Stimulated activated naive CD8-positive, alpha-beta T cell treated with anti-CD3 and anti-CD28 coated beads, Interleukin-15, amount 100 ng/mL, for 72 hours (primary cell): Measurements from ENCODE around the gene CDC6.

Experiments
- ATAC-seq: fragments of 150-1000 bp; cut with Tn5 transposase; 2 replicates; pipeline ENCODE4 v1.10.0; 2021; ENCODE audit warnings: mild to moderate bottlenecking, moderate library complexity
- DNase-seq, 2 donors: peaks; one replicate each; pipeline ENCODE4 v3.0.0; 2021 to 2022
- H3K27ac Mint-ChIP-seq, 2 donors: one replicate each; pipeline ENCODE4 v1.8.0; 2022; ENCODE audit warnings: mild to moderate bottlenecking in 2 of 2, mixed read lengths in 2 of 2, moderate library complexity in 2 of 2
- H3K27me3 Mint-ChIP-seq: one replicate; pipeline ENCODE4 v1.8.0; 2022; ENCODE audit warnings: mixed read lengths
- H3K4me1 Mint-ChIP-seq: one replicate; pipeline ENCODE4 v1.8.0; 2022; ENCODE audit warnings: mild to moderate bottlenecking, mixed read lengths
- H3K4me3 Mint-ChIP-seq, 2 donors: one replicate each; pipeline ENCODE4 v1.8.0; 2022; ENCODE audit warnings: mild to moderate bottlenecking in 2 of 2, mixed read lengths in 2 of 2, moderate library complexity in 1 of 2
- H3K9me3 Mint-ChIP-seq, 2 donors: one replicate each; pipeline ENCODE4 v1.8.0; 2022; ENCODE audit warnings: mixed read lengths in 2 of 2

The CDC6 gene

DNA sequence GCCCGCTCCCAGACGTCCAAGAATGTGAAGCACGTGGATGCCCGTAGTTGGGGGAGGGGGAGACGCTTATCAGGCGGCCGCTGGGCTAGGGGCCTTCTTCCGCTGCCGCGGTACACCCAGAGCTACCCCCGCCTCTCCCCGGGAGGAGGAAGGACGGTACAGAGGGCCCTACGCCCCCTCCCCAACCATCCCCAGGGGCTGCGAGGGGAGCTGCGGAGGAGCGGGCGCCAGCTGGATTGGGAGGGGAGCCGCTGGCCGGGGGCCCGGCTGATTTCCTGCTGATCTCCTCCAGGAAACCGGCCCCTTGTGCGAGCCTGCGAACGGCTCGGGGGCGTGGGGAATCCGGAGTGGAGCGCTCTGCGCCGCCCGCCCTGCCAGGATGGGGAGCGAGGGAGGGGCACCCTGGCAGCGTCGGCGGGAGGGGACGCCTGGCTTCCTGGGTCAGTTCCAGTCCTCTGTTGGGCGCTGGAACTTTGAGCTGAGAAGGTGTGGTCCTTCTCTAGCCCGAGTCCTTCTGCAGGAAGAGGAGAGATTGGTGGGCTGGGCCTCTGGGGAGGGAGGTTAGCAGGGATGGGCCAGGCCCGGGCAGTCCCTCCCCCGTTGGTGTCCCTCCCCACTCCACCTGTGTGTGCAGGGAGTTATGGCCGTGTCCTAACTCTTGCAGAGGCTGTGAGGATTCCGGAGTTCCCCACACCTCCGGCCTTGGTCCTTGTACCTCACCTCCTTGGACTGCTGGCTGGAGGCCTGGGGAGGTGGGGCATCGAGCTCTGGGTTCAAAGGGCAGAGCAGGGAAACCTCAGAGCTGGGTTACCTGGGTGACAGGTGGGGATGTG, 57.7 kb downstream of the CDC6 start:
- no peaks in the 10 kb centered on the region for H3K27me3 Mint-ChIP-seq
- H3K27ac Mint-ChIP-seq = peak overlapping the region; percentile 59 to 61
- no peaks in the 10 kb centered on the region for H3K9me3 Mint-ChIP-seq
- H3K4me3 Mint-ChIP-seq = peak overlapping the region; percentile 74
- peaks cover 94% of the 10 kb centered on the region for H3K4me1 Mint-ChIP-seq
- peak; percentile 7 for ATAC-seq
- DNase-seq = no peak

- peaks cover 87% of the 10 kb centered on the region for H3K4me1 Mint-ChIP-seq
- H3K27ac Mint-ChIP-seq = peak overlapping the region; percentile 3 to 67
- ATAC-seq (no peak), DNase-seq (no peak)
- peak overlapping the region; percentile 74 for H3K4me3 Mint-ChIP-seq
- no peaks in the 10 kb centered on the region for H3K27me3 Mint-ChIP-seq
- H3K9me3 Mint-ChIP-seq = no peaks in the 10 kb centered on the region
Observed at GRCh38 chr17:40345994-40346764, 58.5 kb downstream of the CDC6 start.

GRCh38 chr17:40346765-40347158, 59.1 kb downstream of the CDC6 start:
- Mint-ChIP-seq H3K27me3 (no peaks in the 10 kb centered on the region), H3K4me1 (peaks cover 91% of the 10 kb centered on the region), H3K9me3 (no peaks in the 10 kb centered on the region), H3K27ac (peak overlapping the region; percentile 67 to 88), H3K4me3 (peak overlapping the region in 1 of 2 donors; percentile 74)
- no peak for DNase-seq
- ATAC-seq = no peak

- ATAC-seq = no peak
- Mint-ChIP-seq H3K4me3 (peak overlapping the region in 1 of 2 donors; percentile 52), H3K27ac (peak overlapping the region in 1 of 2 donors; percentile 63), H3K27me3 (no peaks in the 10 kb centered on the region), H3K9me3 (no peaks in the 10 kb centered on the region), H3K4me1 (peaks cover 94% of the 10 kb centered on the region)
- DNase-seq = no peak
Observed at GRCh38 chr17:40347319-40348135, 59.8 kb downstream of the CDC6 start.

DNA sequence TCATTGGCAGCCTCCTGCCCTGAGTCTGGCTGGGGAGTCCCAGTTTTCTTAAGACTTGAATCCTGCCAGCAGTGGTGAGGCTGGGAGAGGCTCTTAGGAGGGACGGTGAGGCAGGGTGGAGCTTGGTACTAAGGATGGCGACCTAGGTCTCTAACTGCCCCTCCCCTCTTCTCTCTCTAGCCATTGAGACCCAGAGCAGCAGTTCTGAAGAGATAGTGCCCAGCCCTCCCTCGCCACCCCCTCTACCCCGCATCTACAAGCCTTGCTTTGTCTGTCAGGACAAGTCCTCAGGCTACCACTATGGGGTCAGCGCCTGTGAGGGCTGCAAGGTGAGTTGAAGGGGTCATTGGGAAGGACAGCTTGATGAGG, 60.4 kb downstream of the CDC6 start:
- Mint-ChIP-seq H3K4me1 (peaks cover 94% of the 10 kb centered on the region), H3K9me3 (no peaks in the 10 kb centered on the region), H3K4me3 (no peak overlapping the region), H3K27ac (no peak overlapping the region), H3K27me3 (no peaks in the 10 kb centered on the region)
- DNase-seq = no peak
- no peak for ATAC-seq

GRCh38 chr17:40348562-40349476, 61.1 kb downstream of the CDC6 start:
- ATAC-seq (no peak), DNase-seq (no peak)
- Mint-ChIP-seq H3K4me1 (peaks cover 92% of the 10 kb centered on the region), H3K4me3 (no peak overlapping the region), H3K27me3 (no peaks in the 10 kb centered on the region), H3K27ac (peak overlapping the region in 1 of 2 donors; percentile 72), H3K9me3 (no peaks in the 10 kb centered on the region)

GRCh38 chr17:40349477-40349894, 61.8 kb downstream of the CDC6 start:
- H3K27me3 Mint-ChIP-seq = no peaks in the 10 kb centered on the region
- peak overlapping the region in 1 of 2 donors; percentile 69 for H3K27ac Mint-ChIP-seq
- ATAC-seq (no peak), DNase-seq (no peak)
- H3K9me3 Mint-ChIP-seq = no peaks in the 10 kb centered on the region
- no peak overlapping the region for H3K4me3 Mint-ChIP-seq
- H3K4me1 Mint-ChIP-seq = peaks cover 91% of the 10 kb centered on the region

GRCh38 chr17:40349895-40350688, 62.4 kb downstream of the CDC6 start:
- Mint-ChIP-seq H3K4me1 (peaks cover 91% of the 10 kb centered on the region), H3K9me3 (no peaks in the 10 kb centered on the region), H3K27ac (peak overlapping the region in 1 of 2 donors; percentile 69), H3K4me3 (no peak overlapping the region), H3K27me3 (no peaks in the 10 kb centered on the region)
- DNase-seq (no peak), ATAC-seq (no peak)

DNA sequence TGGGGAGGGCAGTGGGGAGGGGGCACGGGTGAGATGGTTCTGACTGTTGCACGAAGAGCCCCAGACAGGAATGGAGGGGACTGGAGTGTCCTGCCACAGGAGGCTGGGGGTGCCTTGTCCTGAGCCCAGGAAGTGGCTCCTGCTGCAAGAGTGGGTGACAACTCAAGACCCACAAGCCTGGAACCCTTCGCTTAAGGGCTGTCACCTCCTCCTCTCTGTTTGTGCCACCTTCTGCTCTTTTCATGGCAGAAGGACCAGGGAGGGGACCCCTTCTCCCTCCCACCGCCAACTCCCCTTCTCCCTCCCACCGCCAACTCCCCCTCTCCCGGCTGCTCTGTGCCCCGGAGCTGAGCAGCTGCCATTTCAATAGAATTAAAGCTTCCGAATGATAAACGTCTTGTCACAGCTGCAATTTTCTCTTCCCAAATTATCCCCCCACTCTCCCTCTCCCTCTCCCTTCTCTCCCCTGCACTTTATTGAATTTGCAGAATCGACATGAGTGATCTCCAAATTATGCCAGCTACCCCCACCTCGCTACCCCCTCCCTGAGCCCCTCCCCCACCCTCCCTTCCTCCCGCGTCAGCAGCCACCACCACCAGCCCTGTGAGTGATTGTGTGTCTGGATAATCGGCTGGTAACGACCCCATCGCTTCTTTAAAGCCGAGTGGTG, 63.1 kb downstream of the CDC6 start:
- no peak overlapping the region for H3K4me3 Mint-ChIP-seq
- peaks cover 89% of the 10 kb centered on the region for H3K4me1 Mint-ChIP-seq
- H3K27me3 Mint-ChIP-seq = no peaks in the 10 kb centered on the region
- no peak overlapping the region for H3K27ac Mint-ChIP-seq
- no peaks in the 10 kb centered on the region for H3K9me3 Mint-ChIP-seq
- DNase-seq (no peak), ATAC-seq (no peak)

GRCh38 chr17:40351359-40352236, 63.9 kb downstream of the CDC6 start:
- Mint-ChIP-seq H3K27me3 (no peaks in the 10 kb centered on the region), H3K4me3 (no peak overlapping the region), H3K27ac (peak overlapping the region; percentile 37 to 61), H3K4me1 (peaks cover 82% of the 10 kb centered on the region), H3K9me3 (no peaks in the 10 kb centered on the region)
- DNase-seq (no peak), ATAC-seq (no peak)

- Mint-ChIP-seq H3K4me1 (peaks cover 75% of the 10 kb centered on the region), H3K9me3 (no peaks in the 10 kb centered on the region), H3K27me3 (no peaks in the 10 kb centered on the region), H3K4me3 (no peak overlapping the region), H3K27ac (peak overlapping the region; percentile 3 to 48)
- no peak for DNase-seq
- no peak for ATAC-seq
Observed at GRCh38 chr17:40352237-40352778, 64.6 kb downstream of the CDC6 start.

GRCh38 chr17:40352779-40353394, 65.2 kb downstream of the CDC6 start:
- Mint-ChIP-seq H3K4me3 (no peak overlapping the region), H3K27me3 (no peaks in the 10 kb centered on the region), H3K9me3 (no peaks in the 10 kb centered on the region), H3K4me1 (peaks cover 74% of the 10 kb centered on the region), H3K27ac (peak overlapping the region in 1 of 2 donors; percentile 48)
- peak; percentile 48 for ATAC-seq
- DNase-seq = no peak
